ENCODE data around the gene OR56B4.
"Not testable (repeated sequence)": the region's sequence is repeated elsewhere in the genome, so short reads cannot be mapped to it uniquely, and the experiment has no call there.

GRCh38 chr11:6076443-6076842, 31.0 kb upstream of the OR56B4 start:
- not testable (repeated sequence) for TF ChIP-seq CTCF (IDR thresholded peaks at IDR 0.05; ENCODE audit: low read length); EZH2 (IDR thresholded peaks at IDR 0.05; ENCODE audit: borderline replicate concordance, low read length)
